Measurements from ENCODE around the gene HYAL3. TPM values are rescaled to one million over a fixed set of nuclear protein-coding genes. Genes with fewer than 3 reads are reported as not detected.

Gene HYAL3
- polyA plus RNA-seq, 1 donor from 2014 or later: 9.1 TPM

DNA sequence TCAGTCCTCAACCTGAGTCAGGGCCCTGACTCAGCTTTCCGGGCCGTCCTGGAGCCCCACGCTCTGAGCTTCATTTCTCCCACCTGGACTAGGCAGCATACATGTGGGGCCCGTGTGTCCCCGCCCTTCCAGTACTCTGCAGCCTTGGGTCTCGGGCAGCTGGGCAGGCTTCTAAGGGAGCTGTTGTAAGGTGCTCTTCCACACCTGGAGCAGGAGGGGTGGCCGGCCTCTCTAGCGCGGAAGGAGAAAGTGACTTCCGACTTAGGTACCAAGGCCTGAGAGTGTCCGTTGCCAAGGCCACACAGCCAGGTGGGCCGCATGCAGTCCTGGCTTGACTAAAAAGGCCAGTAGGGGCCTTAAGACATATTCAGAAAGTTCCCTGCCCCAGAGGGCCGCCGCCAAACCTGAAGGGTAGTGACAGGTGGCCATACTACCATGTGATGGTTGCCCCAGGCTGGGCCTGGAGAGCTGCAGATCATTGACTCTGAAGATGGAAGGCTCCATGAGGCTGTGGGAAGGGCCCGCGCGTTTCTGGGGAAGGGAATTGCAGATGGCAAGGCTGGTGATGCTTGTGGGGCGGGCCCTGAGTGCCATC lies 39.7 kb downstream of the HYAL3 start:
- Histone ChIP-seq H3K9me3 (ENCODE audit: low read length) (no peaks in the 10 kb centered on the region), H3F3A (ENCODE audit: insufficient read depth, low read length, poor library complexity, severe bottlenecking) (peaks cover 5% of the 10 kb centered on the region), H3K27me3 (ENCODE audit: insufficient read depth, low read depth, low read length) (no peaks in the 10 kb centered on the region), H3K4me3 (ENCODE audit: low read length) (peak overlapping the region; percentile 69), H3K27ac (ENCODE audit: low read length) (peak overlapping the region; percentile 90), H4K20me1 (ENCODE audit: insufficient read depth) (no peaks in the 10 kb centered on the region), H3K36me3 (ENCODE audit: insufficient read depth, low read length) (peaks cover 5% of the 10 kb centered on the region), H3K9ac (ENCODE audit: low read length) (peak overlapping the region; percentile 95), H2AFZ (ENCODE audit: low read depth, low read length) (no peak overlapping the region), H3K4me2 (ENCODE audit: low read length) (no peak overlapping the region), H3K79me2 (replicated peaks; ENCODE audit: insufficient read depth, low read length) (no peaks in the 10 kb centered on the region), H3K9me2 (ENCODE audit: insufficient read depth, low read length) (no peaks in the 10 kb centered on the region)
- TF ChIP-seq TAF1 (IDR thresholded peaks at IDR 0.05; ENCODE audit: low read depth): peak; percentile 6
- TF ChIP-seq, protein P1, sequence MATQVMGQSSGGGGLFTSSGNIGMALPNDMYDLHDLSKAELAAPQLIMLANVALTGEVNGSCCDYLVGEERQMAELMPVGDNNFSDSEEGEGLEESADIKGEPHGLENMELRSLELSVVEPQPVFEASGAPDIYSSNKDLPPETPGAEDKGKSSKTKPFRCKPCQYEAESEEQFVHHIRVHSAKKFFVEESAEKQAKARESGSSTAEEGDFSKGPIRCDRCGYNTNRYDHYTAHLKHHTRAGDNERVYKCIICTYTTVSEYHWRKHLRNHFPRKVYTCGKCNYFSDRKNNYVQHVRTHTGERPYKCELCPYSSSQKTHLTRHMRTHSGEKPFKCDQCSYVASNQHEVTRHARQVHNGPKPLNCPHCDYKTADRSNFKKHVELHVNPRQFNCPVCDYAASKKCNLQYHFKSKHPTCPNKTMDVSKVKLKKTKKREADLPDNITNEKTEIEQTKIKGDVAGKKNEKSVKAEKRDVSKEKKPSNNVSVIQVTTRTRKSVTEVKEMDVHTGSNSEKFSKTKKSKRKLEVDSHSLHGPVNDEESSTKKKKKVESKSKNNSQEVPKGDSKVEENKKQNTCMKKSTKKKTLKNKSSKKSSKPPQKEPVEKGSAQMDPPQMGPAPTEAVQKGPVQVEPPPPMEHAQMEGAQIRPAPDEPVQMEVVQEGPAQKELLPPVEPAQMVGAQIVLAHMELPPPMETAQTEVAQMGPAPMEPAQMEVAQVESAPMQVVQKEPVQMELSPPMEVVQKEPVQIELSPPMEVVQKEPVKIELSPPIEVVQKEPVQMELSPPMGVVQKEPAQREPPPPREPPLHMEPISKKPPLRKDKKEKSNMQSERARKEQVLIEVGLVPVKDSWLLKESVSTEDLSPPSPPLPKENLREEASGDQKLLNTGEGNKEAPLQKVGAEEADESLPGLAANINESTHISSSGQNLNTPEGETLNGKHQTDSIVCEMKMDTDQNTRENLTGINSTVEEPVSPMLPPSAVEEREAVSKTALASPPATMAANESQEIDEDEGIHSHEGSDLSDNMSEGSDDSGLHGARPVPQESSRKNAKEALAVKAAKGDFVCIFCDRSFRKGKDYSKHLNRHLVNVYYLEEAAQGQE (IDR thresholded peaks at IDR 0.05; ENCODE audit: borderline replicate concordance): no peak

DNA sequence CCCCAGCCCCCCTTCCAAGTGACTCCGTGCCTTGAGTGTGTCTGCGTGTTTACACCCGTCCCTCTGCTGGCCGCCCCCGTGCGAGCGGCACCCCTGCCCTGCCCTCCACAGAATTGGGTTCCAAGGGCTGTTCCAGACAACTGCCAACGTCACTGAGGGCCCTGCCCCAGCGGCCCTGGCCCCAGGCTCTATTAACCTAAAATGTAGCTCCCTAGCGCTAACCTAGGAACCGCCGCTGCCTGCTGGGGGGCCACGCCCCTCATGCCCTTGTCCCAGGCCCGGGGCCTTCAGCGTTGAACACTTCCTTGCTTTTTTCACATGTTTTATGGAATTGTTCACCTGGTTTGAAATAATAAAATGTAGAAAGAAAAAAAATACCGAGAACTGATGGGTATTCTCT lies 40.2 kb downstream of the HYAL3 start:
- no peak overlapping the region for H3K4me2 ChIP-seq (ENCODE audit: low read length)
- H3K9me3 ChIP-seq (ENCODE audit: low read length): no peaks in the 10 kb centered on the region
- no peaks in the 10 kb centered on the region for H3K79me2 ChIP-seq (replicated peaks; ENCODE audit: insufficient read depth, low read length)
- no peaks in the 10 kb centered on the region for H3K27me3 ChIP-seq (ENCODE audit: insufficient read depth, low read depth, low read length)
- TF ChIP-seq TAF1 (IDR thresholded peaks at IDR 0.05; ENCODE audit: low read depth) (no peak), MXI1 (conservative IDR thresholded peaks at IDR 0.05; ENCODE audit: poor library complexity, severe bottlenecking) (no peak), POLR2AphosphoS5 (IDR thresholded peaks at IDR 0.05) (no peak)
- no peaks in the 10 kb centered on the region for H4K20me1 ChIP-seq (ENCODE audit: insufficient read depth)
- no peak overlapping the region for H3K4me3 ChIP-seq (ENCODE audit: low read length)
- H3K36me3 ChIP-seq (ENCODE audit: insufficient read depth, low read length): peaks cover 5% of the 10 kb centered on the region
- no peaks in the 10 kb centered on the region for H3K9me2 ChIP-seq (ENCODE audit: insufficient read depth, low read length)
- H2AFZ ChIP-seq (ENCODE audit: low read depth, low read length): no peak overlapping the region
- H3F3A ChIP-seq (ENCODE audit: insufficient read depth, low read length, poor library complexity, severe bottlenecking): peaks cover 5% of the 10 kb centered on the region
- H3K27ac ChIP-seq (ENCODE audit: low read length): no peak overlapping the region
- H3K9ac ChIP-seq (ENCODE audit: low read length): peak overlapping the region; percentile 95

- Histone ChIP-seq H4K20me1 (ENCODE audit: insufficient read depth) (no peaks in the 10 kb centered on the region), H3K4me3 (ENCODE audit: low read length) (no peak overlapping the region), H3K4me2 (ENCODE audit: low read length) (no peak overlapping the region), H3K27me3 (ENCODE audit: insufficient read depth, low read depth, low read length) (no peaks in the 10 kb centered on the region), H3K79me2 (replicated peaks; ENCODE audit: insufficient read depth, low read length) (no peaks in the 10 kb centered on the region), H3K9ac (ENCODE audit: low read length) (no peak overlapping the region), H3K9me2 (ENCODE audit: insufficient read depth, low read length) (no peaks in the 10 kb centered on the region), H3F3A (ENCODE audit: insufficient read depth, low read length, poor library complexity, severe bottlenecking) (peaks cover 5% of the 10 kb centered on the region), H2AFZ (ENCODE audit: low read depth, low read length) (no peak overlapping the region), H3K36me3 (ENCODE audit: insufficient read depth, low read length) (peaks cover 5% of the 10 kb centered on the region), H3K9me3 (ENCODE audit: low read length) (no peaks in the 10 kb centered on the region), H3K27ac (ENCODE audit: low read length) (peak overlapping the region; percentile 20)
- no peak for TF ChIP-seq SMC3 (conservative IDR thresholded peaks at IDR 0.05; ENCODE audit: poor library complexity)
These were observed 41.0 kb downstream of the HYAL3 start for GRCh38 chr3:50258029-50258680.
